Kidney (tissue), 14 donors: ENCODE results near the gene BCL2L11. TPM values are rescaled to one million over a fixed set of nuclear protein-coding genes. Genes with fewer than 3 reads are reported as not detected.

Experiments used
- DNase-seq, 5 donors: peaks; one replicate each; pipeline ENCODE4 v3.0.0-alpha.2; 2013 to 2020
- FAIRE-seq: peaks from 2 replicates; lab custom pipeline; 2012; peaks lifted over from hg19 to GRCh38; lab: Jason Lieb, UNC
- H3K27ac ChIP-seq, 2 donors: one replicate each; pipeline ENCODE4 v1.7.0; 2013; ENCODE audit warnings: low read depth in 2 of 2, low read length in 2 of 2, inconsistent platforms in 1 of 2
- H3K27me3 ChIP-seq: one replicate; pipeline ENCODE4 v1.7.1; 2013; ENCODE audit warnings: low read length, inconsistent platforms; ENCODE audit not compliant: control insufficient read depth, insufficient read depth
- H3K36me3 ChIP-seq, 3 donors: one replicate each; pipeline versions ENCODE4 v1.7.0 to v1.7.1; 2013; ENCODE audit warnings: low read length in 3 of 3, control low read depth in 1 of 3, inconsistent platforms in 1 of 3; ENCODE audit not compliant: insufficient read depth in 3 of 3, control insufficient read depth in 2 of 3
- H3K4me1 ChIP-seq, 3 donors: one replicate each; pipeline versions ENCODE4 v1.7.0 to v1.7.1; 2013; ENCODE audit warnings: low read length in 3 of 3, inconsistent platforms in 1 of 3, low read depth in 1 of 3; ENCODE audit not compliant: control insufficient read depth in 2 of 3, insufficient read depth in 2 of 3
- H3K4me3 ChIP-seq, 3 donors: one replicate each; pipeline versions ENCODE4 v1.7.0 to v1.8.1; 2013; ENCODE audit warnings: low read length in 3 of 3, control low read depth in 1 of 3, inconsistent platforms in 1 of 3
- H3K9ac ChIP-seq, 3 donors: one replicate each; pipeline versions ENCODE4 v1.7.0 to v1.7.1; 2013; ENCODE audit warnings: low read length in 3 of 3, control low read depth in 1 of 3, inconsistent platforms in 1 of 3
- H3K9me3 ChIP-seq, 3 donors: one replicate each; pipeline versions ENCODE4 v1.7.0 to v1.7.1; 2013; ENCODE audit warnings: low read length in 3 of 3, control low read depth in 1 of 3, inconsistent platforms in 1 of 3; ENCODE audit not compliant: control insufficient read depth in 2 of 3, insufficient read depth in 1 of 3
- CTCF ChIP-seq: IDR thresholded peaks from 3 replicates; pipeline ENCODE4 v1.5.1; 2012; ENCODE audit warnings: mild to moderate bottlenecking, moderate library complexity, borderline replicate concordance; ENCODE audit not compliant: insufficient read depth; ENCODE audit errors: extremely low read depth
- intact Hi-C: fragments of 100-400 bp; cut with DNase I; formaldehyde crosslinking; loops from one replicate; pipeline ENCODE4 v1.11.1; 2022
- polyA plus RNA-seq: library from polyadenylated mRNA; stranded (reverse); fragments of 350-450 nt; fragmentation: Illumina TruSeq; extraction: RNeasy Lipid Tissue Mini Kit (QIAGEN cat#74804); gene quantifications from one replicate; pipeline ENCODE4 v1.2.3, GENCODE V29; 2014; ENCODE audit warnings: low read depth, low replicate concordance; ENCODE audit not compliant: insufficient read depth
- total RNA-seq: library from RNA; stranded (reverse); fragmentation: NEBNext Ultra II Directional; extraction: Animal tissue kit (Norgen Biotek cat#: 25700); gene quantifications from one replicate; pipeline ENCODE4 v1.2.1, GENCODE V29; 2021
- donor health status: control.
- donor health status: control.
- donor health status: control.
- donor health status: control.
- donor health status: control.
- donor health status: DM: yes; HTN: yes; CAD: no.
- donor health status: Normal renal cell carcinoma (clear cell type).

The BCL2L11 gene
- total and polyA plus RNA-seq, 2 donors from 2014 or later, result 6.5 to 32.7 TPM

GRCh38 chr2:111149882-111150455 lies 29.3 kb downstream of the BCL2L11 start:
- H3K4me1 ChIP-seq, result no peaks in the 10 kb centered on the region
- no peak overlapping the region for H3K27ac ChIP-seq
- intact Hi-C loops, result no loop called here
- H3K4me3 ChIP-seq, result no peak overlapping the region
- peaks cover 3 to 17% (median 10%) of the 10 kb centered on the region in 3 donors for H3K36me3 ChIP-seq
- DNase-seq, result no peak
- no peak for FAIRE-seq
- no peak overlapping the region for H3K9ac ChIP-seq
- no peaks in the 10 kb centered on the region for H3K9me3 ChIP-seq
- no peaks in the 10 kb centered on the region for H3K27me3 ChIP-seq
- no peak for TF ChIP-seq CTCF

- intact Hi-C loops, result no loop called here
- DNase-seq (no peak), FAIRE-seq (no peak)
- Histone ChIP-seq H3K36me3 (peaks cover 3 to 29% (median 21%) of the 10 kb centered on the region in 3 donors), H3K4me3 (no peak overlapping the region), H3K27me3 (no peaks in the 10 kb centered on the region), H3K4me1 (no peaks in the 10 kb centered on the region), H3K9me3 (no peaks in the 10 kb centered on the region), H3K9ac (no peak overlapping the region), H3K27ac (no peak overlapping the region)
- no peak for TF ChIP-seq CTCF
These were observed 34.0 kb downstream of the BCL2L11 start for GRCh38 chr2:111154758-111155157.

- Histone ChIP-seq H3K4me3 (no peak overlapping the region), H3K9ac (no peak overlapping the region), H3K36me3 (peaks cover 3 to 29% (median 21%) of the 10 kb centered on the region in 3 donors), H3K4me1 (no peaks in the 10 kb centered on the region), H3K27me3 (no peaks in the 10 kb centered on the region), H3K27ac (no peak overlapping the region), H3K9me3 (no peaks in the 10 kb centered on the region)
- intact Hi-C loops, result no loop called here
- TF ChIP-seq CTCF, result no peak
- DNase-seq (no peak), FAIRE-seq (no peak)
These were observed 34.9 kb downstream of the BCL2L11 start for GRCh38 chr2:111155610-111156009.

GRCh38 chr2:111156529-111156928 lies 35.8 kb downstream of the BCL2L11 start:
- H3K9ac ChIP-seq, result no peak overlapping the region
- FAIRE-seq, result no peak
- peaks cover 3 to 27% (median 19%) of the 10 kb centered on the region in 3 donors for H3K36me3 ChIP-seq
- no peak overlapping the region for H3K4me3 ChIP-seq
- H3K27me3 ChIP-seq, result no peaks in the 10 kb centered on the region
- TF ChIP-seq CTCF, result no peak
- H3K9me3 ChIP-seq, result no peaks in the 10 kb centered on the region
- H3K27ac ChIP-seq, result no peak overlapping the region
- H3K4me1 ChIP-seq, result no peaks in the 10 kb centered on the region
- intact Hi-C loops, result no loop called here
- no peak for DNase-seq
